ENCODE results near the gene LPP.

- no peak for TF ChIP-seq EZH2 (IDR thresholded peaks at IDR 0.05)
- no peak for TF ChIP-seq POLR2AphosphoS5 (IDR thresholded peaks at IDR 0.05; ENCODE audit: borderline replicate concordance, low read depth, low read length)
These were observed 385.1 kb downstream of the LPP start for GRCh38 chr3:188539037-188539436.

All from SK-N-MC (cell line).